Skin epidermis (tissue), 12 donors: ENCODE data around the gene LENEP.
"Not testable (repeated sequence)": the region's sequence is repeated elsewhere in the genome, so short reads cannot be mapped to it uniquely, and the experiment has no call there.

ENCODE experiments used
- H3K27ac ChIP-seq, 21 experiments: fragments of 200-600 bp; sonication (generic) in 11 of 21; one replicate each; pipeline ENCODE4 v1.5.0; 2020; ENCODE audit warnings: mild to moderate bottlenecking in 3 of 21, inconsistent platforms in 2 of 21, moderate library complexity in 2 of 21
- H3K4me3 ChIP-seq, 7 experiments: fragments of 200-600 bp; sonication (generic) in 2 of 7; one replicate each; pipeline ENCODE4 v1.5.0; 2020; ENCODE audit warnings: inconsistent platforms in 2 of 7, mild to moderate bottlenecking in 2 of 7, moderate library complexity in 1 of 7

LENEP gene

GRCh38 chr1:154992721-154993571, 440 bp upstream of the LENEP start:
- no peak overlapping the region for H3K27ac ChIP-seq
- no peak overlapping the region for H3K4me3 ChIP-seq

- Histone ChIP-seq H3K4me3 (no peak overlapping the region), H3K27ac (peak overlapping the region in 2 of 21 experiments; percentile 21 to 22)
Measured at GRCh38 chr1:154994269-154994587, 842 bp downstream of the LENEP start.

- no peak overlapping the region for H3K4me3 ChIP-seq
- H3K27ac ChIP-seq, result peak overlapping the region in 3 of 21 experiments; percentile 3 to 22 (median 21)
Measured at GRCh38 chr1:154994591-154994990, 1.2 kb downstream of the LENEP start.

- not testable (repeated sequence) for H3K27ac ChIP-seq
Measured at GRCh38 chr1:154995301-154995983, 2.1 kb downstream of the LENEP start.

GRCh38 chr1:154996966-154997701, 3.7 kb downstream of the LENEP start:
- Histone ChIP-seq H3K4me3 (no peak overlapping the region), H3K27ac (no peak overlapping the region)

More at GRCh38 chr1:154995301-154995983, 2.1 kb downstream of the LENEP start:
- not testable (repeated sequence) for H3K4me3 ChIP-seq

- Histone ChIP-seq H3K4me3 (no peak overlapping the region), H3K27ac (peak overlapping the region in 1 of 21 experiments; percentile 60)
Measured at GRCh38 chr1:154998201-154998780, 4.9 kb downstream of the LENEP start.

- peak overlapping the region; percentile 11 to 93 (median 83) for H3K4me3 ChIP-seq
- peak overlapping the region in 20 of 21 experiments; percentile 16 to 99 (median 96) for H3K27ac ChIP-seq
Measured at GRCh38 chr1:154998818-154999570, 5.6 kb downstream of the LENEP start.

- peak overlapping the region; percentile 70 to 93 (median 83) for H3K4me3 ChIP-seq
- peak overlapping the region; percentile 83 to 99 (median 96) for H3K27ac ChIP-seq
Measured at GRCh38 chr1:154999571-155000410, 6.4 kb downstream of the LENEP start.

GRCh38 chr1:155000411-155000725, 7.0 kb downstream of the LENEP start:
- H3K27ac ChIP-seq, result peak overlapping the region; percentile 83 to 99 (median 96)

GRCh38 chr1:155000726-155001424, 7.5 kb downstream of the LENEP start:
- Histone ChIP-seq H3K27ac (peak overlapping the region; percentile 83 to 99 (median 96)), H3K4me3 (peak overlapping the region; percentile 70 to 93 (median 83))

More at GRCh38 chr1:155000411-155000725, 7.0 kb downstream of the LENEP start:
- peak overlapping the region; percentile 70 to 93 (median 83) for H3K4me3 ChIP-seq

- Histone ChIP-seq H3K4me3 (peak overlapping the region; percentile 70 to 93 (median 83)), H3K27ac (peak overlapping the region; percentile 83 to 99 (median 96))
Measured at GRCh38 chr1:155001425-155001674, 8.0 kb downstream of the LENEP start.

- H3K27ac ChIP-seq, result peak overlapping the region; percentile 83 to 99 (median 96)
- peak overlapping the region; percentile 70 to 93 (median 83) for H3K4me3 ChIP-seq
Measured at GRCh38 chr1:155001675-155002463, 8.5 kb downstream of the LENEP start.

- H3K4me3 ChIP-seq, result peak within 1 kb of the TSS; percentile 70 to 93 (median 83)
- H3K27ac ChIP-seq, result peak within 1 kb of the TSS; percentile 89 to 99 (median 96)
Measured at GRCh38 chr1:155002464-155003226, 9.3 kb downstream of the LENEP start, which contains the start of gene ZBTB7B. Gene ZBTB7B (plus strand): TSS chr1:155002802. CDS start chr1:155014661, 11,859 bp downstream.

GRCh38 chr1:155003227-155003765, 9.9 kb downstream of the LENEP start:
- H3K4me3 ChIP-seq, result peak overlapping the region; percentile 70 to 93 (median 83)
- peak overlapping the region; percentile 87 to 99 (median 96) for H3K27ac ChIP-seq

- H3K27ac ChIP-seq, result peak overlapping the region; percentile 87 to 99 (median 96)
- H3K4me3 ChIP-seq, result peak overlapping the region; percentile 70 to 93 (median 83)
Measured at GRCh38 chr1:155003766-155004351, 10.5 kb downstream of the LENEP start.
